ENCODE measurements around the gene SUSD2.

Gene SUSD2

DNA sequence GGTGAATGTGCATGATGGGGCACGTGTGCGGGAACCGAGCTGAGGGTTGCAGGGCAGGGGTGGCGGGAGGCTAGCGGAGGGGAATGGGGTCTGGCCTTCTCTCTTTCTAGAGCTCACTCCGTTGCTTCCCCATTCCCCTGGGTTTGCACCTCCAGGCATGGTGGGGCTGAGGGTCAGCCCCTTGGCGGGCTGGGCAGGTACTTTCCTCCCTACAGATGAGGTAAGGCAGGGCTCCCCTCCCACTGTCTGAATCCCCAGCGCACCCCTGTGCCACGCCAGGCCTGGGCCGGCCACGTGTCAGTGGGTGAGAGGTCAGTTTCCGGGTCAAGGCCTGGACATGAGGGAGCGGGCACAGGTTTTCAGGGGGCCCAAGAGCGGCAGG is 8.9 kb downstream of the SUSD2 start:
- no peak overlapping the region for H3K4me3 Mint-ChIP-seq
- no peaks in the 10 kb centered on the region for H3K4me1 Mint-ChIP-seq
- TF ChIP-seq, protein P1, sequence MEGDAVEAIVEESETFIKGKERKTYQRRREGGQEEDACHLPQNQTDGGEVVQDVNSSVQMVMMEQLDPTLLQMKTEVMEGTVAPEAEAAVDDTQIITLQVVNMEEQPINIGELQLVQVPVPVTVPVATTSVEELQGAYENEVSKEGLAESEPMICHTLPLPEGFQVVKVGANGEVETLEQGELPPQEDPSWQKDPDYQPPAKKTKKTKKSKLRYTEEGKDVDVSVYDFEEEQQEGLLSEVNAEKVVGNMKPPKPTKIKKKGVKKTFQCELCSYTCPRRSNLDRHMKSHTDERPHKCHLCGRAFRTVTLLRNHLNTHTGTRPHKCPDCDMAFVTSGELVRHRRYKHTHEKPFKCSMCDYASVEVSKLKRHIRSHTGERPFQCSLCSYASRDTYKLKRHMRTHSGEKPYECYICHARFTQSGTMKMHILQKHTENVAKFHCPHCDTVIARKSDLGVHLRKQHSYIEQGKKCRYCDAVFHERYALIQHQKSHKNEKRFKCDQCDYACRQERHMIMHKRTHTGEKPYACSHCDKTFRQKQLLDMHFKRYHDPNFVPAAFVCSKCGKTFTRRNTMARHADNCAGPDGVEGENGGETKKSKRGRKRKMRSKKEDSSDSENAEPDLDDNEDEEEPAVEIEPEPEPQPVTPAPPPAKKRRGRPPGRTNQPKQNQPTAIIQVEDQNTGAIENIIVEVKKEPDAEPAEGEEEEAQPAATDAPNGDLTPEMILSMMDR (IDR thresholded peaks at IDR 0.05; ENCODE audit: unreplicated experiment in 3 of 3), result no peak
- peak overlapping the region in 1 of 3 experiments; percentile 35 for H3K27ac Mint-ChIP-seq
- H3K9me3 Mint-ChIP-seq, result peaks cover 7% of the 10 kb centered on the region
- peaks cover 4% of the 10 kb centered on the region for H3K27me3 Mint-ChIP-seq (ENCODE audit: low read depth)
- no peaks in the 10 kb centered on the region for H3K36me3 Mint-ChIP-seq (ENCODE audit: low read depth)

DNA sequence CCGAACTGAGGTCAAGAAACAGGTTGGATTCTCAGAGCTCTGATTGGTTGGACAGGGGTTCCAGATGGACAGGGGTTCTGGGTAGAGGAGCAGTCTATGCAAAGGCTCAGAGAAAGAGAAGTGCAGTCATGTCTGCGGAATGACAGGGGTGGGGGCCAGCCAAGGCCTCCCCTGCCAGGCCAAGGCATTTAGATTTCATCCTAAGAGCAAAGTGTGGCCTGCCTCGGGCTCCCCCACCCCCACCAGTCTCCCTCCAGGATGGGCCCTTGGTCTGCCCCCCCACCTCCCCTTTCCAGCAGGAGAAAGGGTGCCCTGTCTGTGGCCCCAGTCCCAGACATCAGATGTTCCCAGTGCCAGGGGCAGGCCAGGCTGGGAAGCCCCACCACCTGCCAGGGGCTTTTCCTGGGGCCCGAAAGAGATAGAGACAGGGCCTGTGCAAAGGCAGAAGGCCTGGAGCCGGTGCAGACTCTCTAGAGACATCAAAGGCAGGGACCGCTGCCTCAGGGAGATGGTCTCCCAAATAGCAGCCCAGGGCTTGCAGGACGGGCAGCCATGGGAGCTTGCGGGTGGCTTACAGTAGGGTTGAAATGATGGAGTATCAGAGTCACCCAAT is 9.4 kb downstream of the SUSD2 start:
- H3K4me3 Mint-ChIP-seq, result no peak overlapping the region
- H3K4me1 Mint-ChIP-seq, result no peaks in the 10 kb centered on the region
- H3K36me3 Mint-ChIP-seq (ENCODE audit: low read depth), result no peaks in the 10 kb centered on the region
- peaks cover 7% of the 10 kb centered on the region for H3K9me3 Mint-ChIP-seq
- H3K27me3 Mint-ChIP-seq (ENCODE audit: low read depth), result peaks cover 4% of the 10 kb centered on the region
- TF ChIP-seq, protein P1 (IDR thresholded peaks at IDR 0.05; ENCODE audit: unreplicated experiment in 3 of 3), result no peak
- H3K27ac Mint-ChIP-seq, result peak overlapping the region in 1 of 3 experiments; percentile 7

DNA sequence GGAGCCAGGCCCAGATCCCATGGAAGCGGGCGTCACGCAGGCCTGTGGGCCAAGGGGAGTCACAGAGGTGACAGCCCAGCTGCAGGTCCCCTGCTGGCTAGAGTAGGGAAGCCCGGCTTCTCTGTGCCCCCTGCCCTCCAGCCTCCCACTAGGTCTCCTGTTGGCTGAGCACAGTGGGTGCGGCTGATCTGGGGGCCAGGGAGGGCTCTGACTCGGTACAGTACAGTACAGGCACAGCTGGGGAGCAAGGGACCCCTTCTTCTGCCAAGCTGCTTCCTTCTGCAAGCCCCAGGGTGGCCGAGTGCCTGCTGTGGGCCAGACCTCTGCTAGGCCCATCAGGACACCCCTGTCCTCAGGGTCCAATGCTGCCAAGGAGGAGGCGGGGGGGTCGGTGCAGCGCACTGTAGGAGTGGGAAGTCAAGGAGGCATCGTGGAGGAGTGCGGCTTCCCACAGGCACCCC is 10.1 kb downstream of the SUSD2 start:
- H3K27ac Mint-ChIP-seq, result peak overlapping the region in 1 of 3 experiments; percentile 7
- no peaks in the 10 kb centered on the region for H3K4me1 Mint-ChIP-seq
- H3K4me3 Mint-ChIP-seq, result no peak overlapping the region

DNA sequence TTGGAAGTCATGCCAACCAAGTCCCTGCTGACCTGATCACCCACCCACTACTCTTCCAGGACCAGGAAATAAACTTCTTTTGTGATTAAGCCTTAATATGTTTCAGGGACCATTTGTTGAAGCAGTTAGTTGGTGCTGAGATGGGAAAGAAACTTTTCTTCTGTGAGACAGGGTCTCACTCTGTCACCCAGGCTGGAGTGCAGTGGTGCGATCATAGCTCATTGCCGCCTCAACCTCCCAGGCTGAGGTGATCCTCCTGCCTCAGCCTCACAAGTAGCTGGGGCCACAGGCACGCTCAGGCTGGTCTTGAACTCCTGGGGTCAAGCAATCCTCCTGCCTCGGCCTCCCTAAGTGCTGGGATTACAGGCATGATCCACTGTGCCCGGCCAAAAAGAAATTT is 10.6 kb downstream of the SUSD2 start:
- no peaks in the 10 kb centered on the region for H3K4me1 Mint-ChIP-seq
- peaks cover 7% of the 10 kb centered on the region for H3K9me3 Mint-ChIP-seq
- no peak overlapping the region for H3K27ac Mint-ChIP-seq
- no peak overlapping the region for H3K4me3 Mint-ChIP-seq
- H3K27me3 Mint-ChIP-seq (ENCODE audit: low read depth), result peaks cover 7% of the 10 kb centered on the region
- H3K36me3 Mint-ChIP-seq (ENCODE audit: low read depth), result no peaks in the 10 kb centered on the region
- TF ChIP-seq, protein P1 (IDR thresholded peaks at IDR 0.05; ENCODE audit: unreplicated experiment in 3 of 3), result no peak

More for the DNA sequence above, 10.1 kb downstream of the SUSD2 start:
- H3K36me3 Mint-ChIP-seq (ENCODE audit: low read depth), result no peaks in the 10 kb centered on the region
- TF ChIP-seq, protein P1 (IDR thresholded peaks at IDR 0.05; ENCODE audit: unreplicated experiment in 3 of 3), result peak in 1 of 3 experiments; percentile 9
- H3K27me3 Mint-ChIP-seq (ENCODE audit: low read depth), result peaks cover 4% of the 10 kb centered on the region
- H3K9me3 Mint-ChIP-seq, result peaks cover 7% of the 10 kb centered on the region

DNA sequence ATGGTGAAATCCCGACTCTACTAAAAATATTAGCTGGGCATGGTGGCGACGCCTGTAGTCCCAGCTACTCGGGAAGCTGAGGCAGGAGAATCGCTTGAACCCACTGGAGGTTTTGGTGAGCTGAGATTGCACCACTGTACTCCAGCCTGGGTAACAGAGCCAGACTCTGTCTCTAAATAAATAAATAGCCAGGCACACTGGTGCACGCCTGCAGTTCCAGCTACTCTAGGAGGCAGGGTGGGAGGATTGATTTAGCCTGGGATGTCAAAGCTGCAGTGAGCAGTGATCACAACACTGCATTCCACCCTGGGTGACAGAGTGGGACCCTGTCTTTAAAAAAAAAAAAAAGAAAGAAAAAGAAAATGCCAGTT is 17.4 kb downstream of the SUSD2 start:
- H3K9me3 Mint-ChIP-seq, result peaks cover 4% of the 10 kb centered on the region
- H3K27me3 Mint-ChIP-seq (ENCODE audit: low read depth), result peaks cover 8% of the 10 kb centered on the region
- H3K4me3 Mint-ChIP-seq, result no peak overlapping the region
- H3K36me3 Mint-ChIP-seq (ENCODE audit: low read depth), result no peaks in the 10 kb centered on the region
- TF ChIP-seq, protein P1 (IDR thresholded peaks at IDR 0.05; ENCODE audit: unreplicated experiment in 3 of 3), result no peak
- H3K4me1 Mint-ChIP-seq, result no peaks in the 10 kb centered on the region
- H3K27ac Mint-ChIP-seq, result no peak overlapping the region

DNA sequence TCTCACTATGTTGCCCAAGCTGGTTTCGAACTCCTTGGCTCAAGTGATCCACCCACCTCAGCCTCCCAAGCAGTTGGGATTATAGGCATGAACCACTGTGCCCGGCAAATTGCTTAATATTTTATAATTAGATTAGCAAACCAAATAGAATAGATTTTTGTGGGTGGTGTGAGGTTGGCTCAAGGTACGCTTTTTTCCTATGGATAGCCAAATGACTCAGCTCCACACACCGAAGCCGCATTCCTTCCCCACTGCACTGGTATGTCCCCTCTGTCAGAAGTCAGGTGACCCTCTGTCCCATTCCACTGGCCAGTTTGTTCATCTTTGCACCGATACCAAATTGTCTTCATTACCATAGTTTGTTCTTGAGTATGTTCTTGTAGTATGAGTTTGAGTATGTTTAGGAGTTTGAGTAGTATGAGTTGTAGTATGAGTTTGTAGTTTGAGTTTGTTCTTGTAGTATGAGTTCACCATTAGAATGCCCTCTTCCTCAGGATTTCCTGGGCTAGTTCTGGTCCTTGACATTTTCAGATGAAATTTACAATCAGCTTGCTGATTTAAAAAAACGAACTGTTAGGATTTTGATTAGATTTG is 19.4 kb downstream of the SUSD2 start:
- Mint-ChIP-seq H3K27ac (no peak overlapping the region), H3K9me3 (peaks cover 3% of the 10 kb centered on the region), H3K27me3 (ENCODE audit: low read depth) (peaks cover 8% of the 10 kb centered on the region), H3K4me1 (peaks cover 5% of the 10 kb centered on the region), H3K4me3 (no peak overlapping the region), H3K36me3 (ENCODE audit: low read depth) (no peaks in the 10 kb centered on the region)
- TF ChIP-seq, protein P1 (IDR thresholded peaks at IDR 0.05; ENCODE audit: unreplicated experiment in 3 of 3), result no peak

Measured in nephron (organoid).